B cell (primary cell): ENCODE measurements around the gene MED9. TPM values are rescaled to one million over a fixed set of nuclear protein-coding genes. Genes with fewer than 3 reads are reported as not detected.

Experiments
- ATAC-seq: fragments of 200-7000 bp; cut with Tn5 transposase; one replicate; pipeline ENCODE4 v1.10.0; 2021; ENCODE audit warnings: low read depth, mild to moderate bottlenecking, moderate number of reproducible peaks, moderate library complexity
- CTCF ChIA-PET: fragments of 350-600 bp; sonication (Branson Sonifier 250); formaldehyde crosslinking; loops from one replicate; lab custom pipeline; 2021; ENCODE audit warnings: antibody characterized with exemption, inconsistent platforms; lab: Charles Lee
- POLR2A ChIA-PET: fragments of 350-600 bp; sonication (Branson Sonifier 250); formaldehyde crosslinking; loops from one replicate; lab custom pipeline; 2021; ENCODE audit warnings: antibody characterized with exemption; lab: Charles Lee
- DNase-seq: peaks from one replicate; pipeline ENCODE4 v3.0.0; 2013
- H2AFZ ChIP-seq: 2 replicates; pipeline ENCODE4 v1.6.1; 2012; ENCODE audit warnings: mild to moderate bottlenecking, low read depth, low read length; ENCODE audit not compliant: insufficient read depth, poor library complexity, severe bottlenecking
- H3K27ac ChIP-seq, 2 donors: 1 replicate in 1 of 2; 2 replicates in 1 of 2; pipeline ENCODE4 v1.5.1; 2012 to 2013; ENCODE audit warnings: low read length in 2 of 2, mild to moderate bottlenecking in 2 of 2, moderate library complexity in 1 of 2
- H3K27me3 ChIP-seq, 4 experiments: fragments of 200-600 bp in 1 of 4; sonication (generic) in 1 of 4; replicated peaks in 1 of 4; 1 replicate in 2 of 4; 2 replicates in 2 of 4; pipeline versions ENCODE4 v1.6.1 to v1.7.0; 2013 to 2016; ENCODE audit warnings: low read length in 3 of 4, mild to moderate bottlenecking in 2 of 4, mixed read lengths in 1 of 4, moderate library complexity in 1 of 4; ENCODE audit not compliant: insufficient read depth in 4 of 4, control insufficient read depth in 3 of 4; ENCODE audit errors: control extremely low read depth in 1 of 4
- H3K36me3 ChIP-seq, 2 experiments: replicated peaks in 1 of 2; 1 replicate in 1 of 2; 2 replicates in 1 of 2; pipeline versions ENCODE4 v1.6.1 to v1.7.1; 2013; ENCODE audit warnings: low read length in 1 of 2; ENCODE audit not compliant: insufficient read depth in 2 of 2, control insufficient read depth in 1 of 2; ENCODE audit errors: control extremely low read depth in 1 of 2, extremely low read depth in 1 of 2
- H3K4me1 ChIP-seq, 2 donors: fragments of 200-600 bp in 1 of 2; sonication (generic) in 1 of 2; 1 replicate in 1 of 2; 2 replicates in 1 of 2; pipeline versions ENCODE4 v1.5.1 to v1.6.1; 2013 to 2017; ENCODE audit warnings: low read length in 2 of 2; ENCODE audit not compliant: control insufficient read depth in 2 of 2, insufficient read depth in 2 of 2
- H3K4me2 ChIP-seq: replicated peaks from 2 replicates; pipeline ENCODE3; 2012; ENCODE audit warnings: mild to moderate bottlenecking, low read depth, low read length; ENCODE audit not compliant: poor library complexity, severe bottlenecking
- H3K4me3 ChIP-seq, 5 experiments: fragments of 200-600 bp in 1 of 5; sonication (generic) in 1 of 5; 1 replicate in 3 of 5; 2 replicates in 2 of 5; pipeline versions ENCODE4 v1.5.1 to v1.7.0; 2011 to 2016; ENCODE audit warnings: low read length in 4 of 5, mild to moderate bottlenecking in 4 of 5, low read depth in 2 of 5, control low read depth in 1 of 5, moderate library complexity in 1 of 5; ENCODE audit not compliant: insufficient read depth in 1 of 5; ENCODE audit errors: control extremely low read depth in 1 of 5, extremely low read depth in 1 of 5
- H3K79me2 ChIP-seq: fragments of 200-600 bp; sonication (generic); one replicate; pipeline ENCODE4 v1.6.0; 2016; ENCODE audit warnings: low read length; ENCODE audit not compliant: control insufficient read depth, insufficient read depth
- H3K9ac ChIP-seq: fragments of 200-600 bp; sonication (generic); 2 replicates; pipeline ENCODE4 v1.6.1; 2017; ENCODE audit warnings: mild to moderate bottlenecking, low read length, moderate library complexity
- H3K9me3 ChIP-seq, 3 donors: one replicate each; pipeline versions ENCODE4 v1.6.1 to v1.7.1; 2013; ENCODE audit warnings: low read length in 2 of 3; ENCODE audit not compliant: control insufficient read depth in 2 of 3, insufficient read depth in 1 of 3; ENCODE audit errors: control extremely low read depth in 1 of 3
- H4K20me1 ChIP-seq: 2 replicates; pipeline ENCODE4 v1.6.0; 2012; ENCODE audit warnings: mild to moderate bottlenecking, low read length; ENCODE audit not compliant: insufficient read depth, control insufficient read depth, poor library complexity, severe bottlenecking
- H3K27ac Mint-ChIP-seq: one replicate; pipeline ENCODE4 v1.8.0; 2021; ENCODE audit warnings: mixed read lengths
- H3K27me3 Mint-ChIP-seq: one replicate; pipeline ENCODE4 v1.8.0; 2021; ENCODE audit warnings: mixed read lengths
- H3K4me1 Mint-ChIP-seq: one replicate; pipeline ENCODE4 v1.8.0; 2021; ENCODE audit warnings: mixed read lengths
- H3K4me3 Mint-ChIP-seq: one replicate; pipeline ENCODE4 v1.8.0; 2021; ENCODE audit warnings: mixed read lengths
- H3K9me3 Mint-ChIP-seq: one replicate; pipeline ENCODE4 v1.8.0; 2022; ENCODE audit warnings: mixed read lengths; ENCODE audit not compliant: insufficient read depth
- EZH2 ChIP-seq: IDR thresholded peaks from 2 replicates; pipeline ENCODE4 v1.6.1; 2012; ENCODE audit warnings: borderline replicate concordance, low read depth, mild to moderate bottlenecking, moderate library complexity, low read length; ENCODE audit not compliant: insufficient read depth, poor library complexity, severe bottlenecking
- WGBS: methylation state at CpG from one replicate; pipeline ENCODE4 v1.1.5; 2013; ENCODE audit warnings: missing lambda C conversion rate; ENCODE audit not compliant: insufficient coverage; 5-methylcytosine and 5-hydroxymethylcytosine counted together
- intact Hi-C: fragments of 100-400 bp; cut with micrococcal nuclease; formaldehyde crosslinking; loops from one replicate; pipeline ENCODE4 v1.10.0; 2022
- polyA plus RNA-seq: library from polyadenylated mRNA; depleted of rRNA; stranded (reverse); fragments of >200 nt; gene quantifications from 2 replicates; pipeline ENCODE4 v1.2.3, GENCODE V29; 2012
- total RNA-seq, 2 donors: library from RNA; stranded (reverse); fragments of 120-200 nt in 1 of 2; gene quantifications; 1 replicate in 1 of 2; 2 replicates in 1 of 2; pipeline versions ENCODE4 v1.2.3 to v1.2.4, GENCODE V29; 2013 to 2022
- TF ChIP-seq, protein P1 (sequence below): fragments of 200-600 bp; IDR thresholded peaks from one replicate; pipeline ENCODE4 v1.8.0; 2022; ENCODE audit warnings: antibody characterized with exemption, mild to moderate bottlenecking

MED9 gene
- total and polyA plus RNA-seq, 2 donors (not counting 1 experiment from before 2014, with no cell fraction given) = 11.6 to 18.9 TPM

DNA sequence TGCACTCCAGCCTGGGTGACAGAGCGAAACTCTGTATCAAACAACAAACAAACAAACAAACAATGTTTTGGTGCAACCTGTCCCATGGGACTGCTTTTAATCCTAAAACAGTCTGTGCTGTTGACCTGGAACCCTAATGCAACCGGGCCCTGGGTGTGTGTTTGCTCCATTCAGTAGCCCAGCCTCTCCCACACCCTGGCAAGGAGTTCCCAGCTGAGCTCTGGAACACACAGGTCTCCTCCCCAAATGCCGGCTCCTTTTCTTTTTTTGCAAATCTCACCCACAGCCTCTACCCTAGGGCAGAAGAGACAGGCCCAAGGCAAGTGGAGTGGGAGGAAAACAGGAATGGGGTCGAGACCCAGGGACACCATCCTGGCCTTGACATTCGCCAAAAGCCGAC lies 49.2 kb downstream of the MED9 start:
- Histone ChIP-seq H3K4me3 (no peak overlapping the region), H3K9ac (no peak overlapping the region), H3K27me3 (no peaks in the 10 kb centered on the region), H3K79me2 (peaks cover 7% of the 10 kb centered on the region), H2AFZ (no peak overlapping the region), H3K4me2 (no peak overlapping the region), H3K9me3 (no peaks in the 10 kb centered on the region), H3K4me1 (no peaks in the 10 kb centered on the region), H3K36me3 (peaks cover 0 to 3% of the 10 kb centered on the region in 2 experiments), H3K27ac (no peak overlapping the region), H4K20me1 (no peaks in the 10 kb centered on the region)
- DNase-seq = no peak
- Mint-ChIP-seq H3K4me1 (no peaks in the 10 kb centered on the region), H3K27me3 (no peaks in the 10 kb centered on the region), H3K27ac (no peak overlapping the region), H3K4me3 (no peak overlapping the region), H3K9me3 (no peaks in the 10 kb centered on the region)
- 91% methylated on average over 5 of the region's 6 CpGs for WGBS
- TF ChIP-seq, protein P1, sequence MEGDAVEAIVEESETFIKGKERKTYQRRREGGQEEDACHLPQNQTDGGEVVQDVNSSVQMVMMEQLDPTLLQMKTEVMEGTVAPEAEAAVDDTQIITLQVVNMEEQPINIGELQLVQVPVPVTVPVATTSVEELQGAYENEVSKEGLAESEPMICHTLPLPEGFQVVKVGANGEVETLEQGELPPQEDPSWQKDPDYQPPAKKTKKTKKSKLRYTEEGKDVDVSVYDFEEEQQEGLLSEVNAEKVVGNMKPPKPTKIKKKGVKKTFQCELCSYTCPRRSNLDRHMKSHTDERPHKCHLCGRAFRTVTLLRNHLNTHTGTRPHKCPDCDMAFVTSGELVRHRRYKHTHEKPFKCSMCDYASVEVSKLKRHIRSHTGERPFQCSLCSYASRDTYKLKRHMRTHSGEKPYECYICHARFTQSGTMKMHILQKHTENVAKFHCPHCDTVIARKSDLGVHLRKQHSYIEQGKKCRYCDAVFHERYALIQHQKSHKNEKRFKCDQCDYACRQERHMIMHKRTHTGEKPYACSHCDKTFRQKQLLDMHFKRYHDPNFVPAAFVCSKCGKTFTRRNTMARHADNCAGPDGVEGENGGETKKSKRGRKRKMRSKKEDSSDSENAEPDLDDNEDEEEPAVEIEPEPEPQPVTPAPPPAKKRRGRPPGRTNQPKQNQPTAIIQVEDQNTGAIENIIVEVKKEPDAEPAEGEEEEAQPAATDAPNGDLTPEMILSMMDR = no peak
- no peak for TF ChIP-seq EZH2
- ATAC-seq = no peak
- CTCF ChIA-PET = no interaction called here
- intact Hi-C loops = no loop called here
- POLR2A ChIA-PET = no interaction called here

- Histone ChIP-seq H3K27me3 (no peaks in the 10 kb centered on the region), H3K9ac (no peak overlapping the region), H3K4me1 (no peaks in the 10 kb centered on the region), H3K36me3 (no peaks in the 10 kb centered on the region), H3K4me2 (no peak overlapping the region), H3K9me3 (no peaks in the 10 kb centered on the region), H3K79me2 (peaks cover 7% of the 10 kb centered on the region), H3K27ac (no peak overlapping the region), H3K4me3 (no peak overlapping the region), H2AFZ (no peak overlapping the region), H4K20me1 (no peaks in the 10 kb centered on the region)
- no peaks in the 10 kb centered on the region for H3K4me1 Mint-ChIP-seq
- no peak for ATAC-seq
- no peak for DNase-seq
- no peak for TF ChIP-seq EZH2
- TF ChIP-seq, protein P1 = no peak
- H3K27ac Mint-ChIP-seq = no peak overlapping the region
- no peaks in the 10 kb centered on the region for H3K9me3 Mint-ChIP-seq
- intact Hi-C loops = no loop called here
- H3K27me3 Mint-ChIP-seq = no peaks in the 10 kb centered on the region
- no peak overlapping the region for H3K4me3 Mint-ChIP-seq
- ChIA-PET POLR2A (no interaction called here), CTCF (no interaction called here)
- 92% methylated on average over 12 of the region's 14 CpGs for WGBS
These were observed 49.6 kb downstream of the MED9 start for GRCh38 chr17:17526369-17526768.
